SK-N-MC (cell line): Measurements from ENCODE around the gene BAHCC1.

ENCODE experiments used
- EZH2 ChIP-seq: fragments of 200-600 bp; sonication (generic); IDR thresholded peaks from one replicate; pipeline ENCODE4 v1.6.1; 2017; ENCODE audit warnings: antibody characterized with exemption
- FOXP2 ChIP-seq: optimal IDR thresholded peaks from 2 replicates; pipeline ENCODE3; 2011; ENCODE audit warnings: mild to moderate bottlenecking, moderate library complexity; ENCODE audit not compliant: insufficient read depth; ENCODE audit errors: extremely low read length, control extremely low read depth

DNA sequence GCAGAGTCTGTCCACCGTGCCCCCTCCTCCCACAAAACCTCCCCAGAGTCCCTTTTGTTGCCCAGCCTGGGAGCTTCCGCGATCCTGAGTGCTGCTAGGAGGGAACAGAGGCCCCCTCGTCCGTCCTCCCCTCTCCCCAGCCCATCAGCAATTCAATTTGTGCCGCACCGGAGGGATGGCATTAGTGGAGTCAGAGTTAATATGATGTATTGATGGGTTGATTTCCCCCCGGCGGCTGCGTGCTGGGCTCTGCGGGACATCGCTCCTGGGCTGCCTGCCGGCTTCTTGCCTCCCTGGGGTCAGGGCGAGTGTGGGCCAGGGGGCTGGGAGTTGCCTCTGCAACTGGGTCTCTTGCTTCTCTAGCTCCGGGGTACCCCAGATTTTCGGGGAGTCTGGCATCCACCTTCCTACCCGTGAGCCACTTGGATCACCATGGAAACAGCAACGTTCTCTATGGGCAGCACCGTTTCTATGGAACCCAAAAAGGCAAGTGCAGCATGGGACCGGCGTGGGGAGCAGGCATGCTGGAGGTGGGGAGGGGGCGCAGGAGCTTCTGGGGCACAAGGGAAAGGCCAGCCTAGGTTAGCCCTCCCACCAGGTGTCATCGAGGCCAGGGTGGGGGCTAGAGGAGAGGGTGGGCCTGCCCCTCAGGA lies 42.9 kb downstream of the BAHCC1 start:
- no peak for TF ChIP-seq EZH2
- TF ChIP-seq FOXP2, result no peak
